ENCODE data around the gene ING3. TPM values are rescaled to one million over a fixed set of nuclear protein-coding genes. Genes with fewer than 3 reads are reported as not detected.

The ING3 gene
- total RNA-seq, 6 experiments from 2014 or later, result 9.8 to 15.0 (median 12.7) TPM

DNA sequence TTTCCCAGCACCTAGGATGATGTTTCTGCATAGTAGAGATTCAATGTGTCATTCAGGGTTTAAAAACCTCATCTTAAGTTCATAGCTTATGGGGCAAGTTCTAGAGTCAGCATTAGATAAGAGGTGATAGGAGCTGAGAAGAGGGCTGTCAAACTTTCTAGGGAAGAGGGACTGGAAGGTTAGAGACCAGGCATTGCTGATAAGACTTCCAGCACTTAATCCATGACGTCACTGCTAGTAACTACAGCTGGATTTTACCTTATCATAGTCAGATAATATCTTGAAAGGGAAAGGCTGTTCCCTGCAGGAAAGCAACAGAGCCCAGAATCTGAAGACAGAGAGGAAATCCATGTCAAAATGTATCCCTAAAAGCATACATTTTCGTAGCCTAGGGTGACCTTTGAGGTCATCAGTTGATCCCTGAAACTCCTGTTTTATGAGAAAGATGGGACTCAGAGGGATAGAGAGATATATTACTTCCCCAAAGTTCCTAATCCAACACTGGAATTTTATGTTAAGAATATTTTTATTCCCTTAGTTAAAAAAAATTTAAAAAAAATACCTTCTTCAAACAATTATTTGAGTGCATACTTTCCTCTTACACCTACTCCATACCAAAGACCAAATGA lies 34.7 kb downstream of the ING3 start:
- H3K27ac Mint-ChIP-seq, result no peak overlapping the region
- TF ChIP-seq, protein P1, sequence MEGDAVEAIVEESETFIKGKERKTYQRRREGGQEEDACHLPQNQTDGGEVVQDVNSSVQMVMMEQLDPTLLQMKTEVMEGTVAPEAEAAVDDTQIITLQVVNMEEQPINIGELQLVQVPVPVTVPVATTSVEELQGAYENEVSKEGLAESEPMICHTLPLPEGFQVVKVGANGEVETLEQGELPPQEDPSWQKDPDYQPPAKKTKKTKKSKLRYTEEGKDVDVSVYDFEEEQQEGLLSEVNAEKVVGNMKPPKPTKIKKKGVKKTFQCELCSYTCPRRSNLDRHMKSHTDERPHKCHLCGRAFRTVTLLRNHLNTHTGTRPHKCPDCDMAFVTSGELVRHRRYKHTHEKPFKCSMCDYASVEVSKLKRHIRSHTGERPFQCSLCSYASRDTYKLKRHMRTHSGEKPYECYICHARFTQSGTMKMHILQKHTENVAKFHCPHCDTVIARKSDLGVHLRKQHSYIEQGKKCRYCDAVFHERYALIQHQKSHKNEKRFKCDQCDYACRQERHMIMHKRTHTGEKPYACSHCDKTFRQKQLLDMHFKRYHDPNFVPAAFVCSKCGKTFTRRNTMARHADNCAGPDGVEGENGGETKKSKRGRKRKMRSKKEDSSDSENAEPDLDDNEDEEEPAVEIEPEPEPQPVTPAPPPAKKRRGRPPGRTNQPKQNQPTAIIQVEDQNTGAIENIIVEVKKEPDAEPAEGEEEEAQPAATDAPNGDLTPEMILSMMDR (IDR thresholded peaks at IDR 0.05), result no peak
- DNase-seq, result no peak
- H3K9me3 Mint-ChIP-seq, result no peaks in the 10 kb centered on the region
- H3K4me1 Mint-ChIP-seq (ENCODE audit: low read depth), result peaks cover 48% of the 10 kb centered on the region
- H3K36me3 Mint-ChIP-seq (ENCODE audit: low read depth), result peaks cover 12% of the 10 kb centered on the region; the same call in 1 of the 2 replicates
- peaks cover 2% of the 10 kb centered on the region; the same call in 1 of the 2 replicates for H3K27me3 Mint-ChIP-seq (ENCODE audit: insufficient read depth)
- no peak overlapping the region for H3K4me3 Mint-ChIP-seq

DNA sequence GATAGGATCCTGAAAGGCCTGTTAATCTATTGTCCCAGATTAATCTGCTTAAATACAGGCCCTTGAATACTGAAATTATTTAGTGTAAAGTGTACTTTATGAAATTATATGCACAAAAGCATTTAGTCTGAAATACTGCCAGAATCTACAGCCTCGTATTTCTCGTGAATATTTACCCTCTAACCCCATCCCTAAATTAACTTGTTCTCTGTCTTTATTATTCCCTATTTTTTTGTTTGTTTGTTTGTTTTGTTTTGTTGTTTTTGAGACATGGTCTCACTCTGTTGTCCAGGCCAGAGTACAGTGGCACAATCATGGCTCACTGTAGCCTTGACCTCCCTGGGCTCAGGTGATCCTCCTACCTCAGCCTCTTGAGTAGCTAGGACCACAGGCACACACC lies 35.3 kb downstream of the ING3 start:
- no peak for DNase-seq
- Mint-ChIP-seq H3K4me1 (ENCODE audit: low read depth) (peaks cover 42% of the 10 kb centered on the region), H3K36me3 (ENCODE audit: low read depth) (peaks cover 18% of the 10 kb centered on the region; the same call in 1 of the 2 replicates), H3K9me3 (no peaks in the 10 kb centered on the region), H3K27ac (no peak overlapping the region), H3K27me3 (ENCODE audit: insufficient read depth) (peaks cover 2% of the 10 kb centered on the region; the same call in 1 of the 2 replicates), H3K4me3 (no peak overlapping the region)
- TF ChIP-seq, protein P1 (IDR thresholded peaks at IDR 0.05), result no peak

DNA sequence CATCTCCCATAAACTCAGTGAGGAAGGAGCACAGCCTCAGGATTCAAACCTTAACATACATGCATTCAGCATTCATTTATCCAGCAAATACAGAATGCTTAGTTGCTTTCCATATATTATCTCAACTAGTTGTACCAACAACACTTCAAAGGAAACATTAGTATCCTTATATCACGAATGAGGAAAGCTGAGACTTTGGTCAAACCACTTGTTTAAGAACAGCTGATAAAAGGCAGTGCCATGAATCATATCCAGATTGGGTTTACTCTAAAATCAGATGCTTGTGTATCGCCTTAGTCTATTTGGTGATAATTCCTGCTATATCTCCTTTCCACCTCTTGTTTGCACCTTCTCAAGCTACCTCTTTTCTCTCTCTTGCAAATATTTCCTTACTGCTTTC lies 36.1 kb downstream of the ING3 start:
- Mint-ChIP-seq H3K4me1 (ENCODE audit: low read depth) (peaks cover 34% of the 10 kb centered on the region), H3K36me3 (ENCODE audit: low read depth) (peaks cover 20% of the 10 kb centered on the region; the same call in 1 of the 2 replicates), H3K27ac (no peak overlapping the region), H3K27me3 (ENCODE audit: insufficient read depth) (peaks cover 2% of the 10 kb centered on the region; the same call in 1 of the 2 replicates), H3K9me3 (no peaks in the 10 kb centered on the region), H3K4me3 (no peak overlapping the region)
- DNase-seq, result no peak
- TF ChIP-seq, protein P1 (IDR thresholded peaks at IDR 0.05), result no peak

DNA sequence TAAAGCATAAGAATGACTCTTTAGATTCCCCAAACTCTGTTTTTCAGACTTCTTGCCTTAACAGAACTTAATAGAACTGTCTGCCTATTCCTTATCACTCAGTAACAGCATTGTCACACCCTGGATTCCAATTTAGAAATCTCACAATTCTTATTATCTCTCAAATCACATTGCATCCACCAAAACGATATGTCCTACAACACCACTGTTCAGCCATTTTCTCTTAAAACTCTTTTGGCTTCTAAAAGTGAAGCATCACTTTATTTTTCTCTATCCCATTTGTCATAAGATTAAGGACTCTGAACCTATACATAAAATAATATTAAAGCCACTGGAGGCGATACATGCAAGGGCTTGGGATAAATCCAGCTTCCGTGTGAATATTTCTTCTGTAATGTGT lies 36.7 kb downstream of the ING3 start:
- Mint-ChIP-seq H3K9me3 (no peaks in the 10 kb centered on the region), H3K4me1 (ENCODE audit: low read depth) (peaks cover 32% of the 10 kb centered on the region), H3K4me3 (peak overlapping the region; percentile 92), H3K36me3 (ENCODE audit: low read depth) (peaks cover 21% of the 10 kb centered on the region; the same call in 1 of the 2 replicates), H3K27ac (peak overlapping the region; percentile 88), H3K27me3 (ENCODE audit: insufficient read depth) (peaks cover 2% of the 10 kb centered on the region; the same call in 1 of the 2 replicates)
- TF ChIP-seq, protein P1 (IDR thresholded peaks at IDR 0.05), result no peak
- DNase-seq, result no peak

DNA sequence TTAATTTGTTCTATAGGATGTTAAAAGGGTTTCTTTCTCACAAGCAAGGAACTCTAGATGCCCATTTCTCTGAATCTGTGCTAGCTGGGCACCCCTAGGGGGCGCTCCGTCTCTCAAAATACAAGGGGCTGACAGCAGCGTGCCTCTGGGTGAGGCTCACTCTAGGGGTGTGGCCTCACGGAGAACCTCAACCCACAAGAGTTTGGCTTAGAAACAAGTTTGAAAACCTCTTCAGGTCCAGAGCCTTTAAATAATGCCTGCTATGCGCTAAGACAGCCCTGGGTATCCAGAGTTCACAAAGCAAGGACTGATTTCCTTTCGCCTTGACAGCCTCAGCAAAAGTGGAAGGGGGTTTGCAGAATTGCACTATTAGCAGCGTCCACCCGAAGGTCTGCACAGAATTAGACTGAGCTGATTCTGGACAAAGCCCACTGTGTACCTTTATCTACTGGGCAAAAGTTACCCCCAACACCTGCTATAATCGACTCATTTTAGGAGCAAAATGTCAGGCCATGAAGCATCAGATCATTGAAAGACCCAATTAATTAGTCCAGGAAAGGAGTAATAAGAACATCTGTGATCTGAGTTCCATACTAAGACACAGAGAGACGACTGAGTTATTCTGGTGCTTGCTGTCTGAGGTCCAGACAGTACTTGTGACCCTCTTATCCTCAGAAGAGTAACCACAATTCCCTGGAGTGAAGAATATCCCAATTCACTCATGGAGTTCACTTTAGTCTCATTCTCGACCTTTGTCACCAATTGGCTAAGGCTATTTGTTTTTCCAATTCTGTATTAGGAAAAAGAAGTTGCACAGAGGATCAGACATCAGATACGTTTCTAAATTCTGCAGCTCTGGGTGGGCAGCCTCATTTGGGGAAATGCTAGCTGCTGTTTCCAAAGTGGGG lies 37.4 kb downstream of the ING3 start:
- Mint-ChIP-seq H3K36me3 (ENCODE audit: low read depth) (peaks cover 24% of the 10 kb centered on the region; the same call in 1 of the 2 replicates), H3K27ac (peak overlapping the region; percentile 88), H3K9me3 (no peaks in the 10 kb centered on the region), H3K4me3 (peak overlapping the region; percentile 92), H3K27me3 (ENCODE audit: insufficient read depth) (peaks cover 2% of the 10 kb centered on the region; the same call in 1 of the 2 replicates), H3K4me1 (ENCODE audit: low read depth) (peaks cover 30% of the 10 kb centered on the region)
- TF ChIP-seq, protein P1 (IDR thresholded peaks at IDR 0.05), result peak; percentile 98
- DNase-seq, result peak; percentile 90

Measured in HFFc6 (cell line).